NCI-H2171 (cell line): ENCODE results near the gene PCDHB14.
"Not testable (repeated sequence)": the region's sequence is repeated elsewhere in the genome, so short reads cannot be mapped to it uniquely, and the experiment has no call there.

Experiments used
- DNase-seq: peaks from one replicate; lab custom pipeline; 2025; lab: John Stamatoyannopoulos, UW

Gene PCDHB14

DNA sequence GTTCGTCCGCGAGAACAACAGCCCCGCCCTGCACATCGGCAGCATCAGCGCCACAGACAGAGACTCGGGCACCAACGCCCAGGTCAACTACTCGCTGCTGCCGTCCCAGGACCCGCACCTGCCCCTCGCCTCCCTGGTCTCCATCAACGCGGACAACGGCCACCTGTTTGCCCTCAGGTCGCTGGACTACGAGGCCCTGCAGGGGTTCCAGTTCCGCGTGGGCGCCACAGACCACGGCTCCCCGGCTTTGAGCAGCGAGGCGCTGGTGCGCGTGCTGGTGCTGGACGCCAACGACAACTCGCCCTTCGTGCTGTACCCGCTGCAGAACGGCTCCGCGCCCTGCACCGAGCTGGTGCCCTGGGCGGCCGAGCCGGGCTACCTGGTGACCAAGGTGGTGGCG, 12.9 kb upstream of the PCDHB14 start:
- not testable (repeated sequence) for DNase-seq

DNA sequence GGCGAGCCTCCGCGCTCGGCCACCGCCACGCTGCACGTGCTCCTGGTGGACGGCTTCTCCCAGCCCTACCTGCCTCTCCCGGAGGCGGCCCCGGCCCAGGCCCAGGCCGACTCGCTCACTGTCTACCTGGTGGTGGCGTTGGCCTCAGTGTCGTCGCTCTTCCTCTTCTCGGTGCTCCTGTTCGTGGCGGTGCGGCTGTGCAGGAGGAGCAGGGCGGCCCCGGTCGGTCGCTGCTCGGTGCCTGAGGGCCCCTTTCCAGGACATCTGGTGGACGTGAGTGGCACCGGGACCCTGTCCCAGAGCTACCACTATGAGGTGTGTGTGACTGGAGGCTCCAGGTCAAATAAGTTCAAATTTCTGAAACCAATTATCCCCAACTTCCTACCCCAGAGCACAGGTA, 12.3 kb upstream of the PCDHB14 start:
- not testable (repeated sequence) for DNase-seq

DNA sequence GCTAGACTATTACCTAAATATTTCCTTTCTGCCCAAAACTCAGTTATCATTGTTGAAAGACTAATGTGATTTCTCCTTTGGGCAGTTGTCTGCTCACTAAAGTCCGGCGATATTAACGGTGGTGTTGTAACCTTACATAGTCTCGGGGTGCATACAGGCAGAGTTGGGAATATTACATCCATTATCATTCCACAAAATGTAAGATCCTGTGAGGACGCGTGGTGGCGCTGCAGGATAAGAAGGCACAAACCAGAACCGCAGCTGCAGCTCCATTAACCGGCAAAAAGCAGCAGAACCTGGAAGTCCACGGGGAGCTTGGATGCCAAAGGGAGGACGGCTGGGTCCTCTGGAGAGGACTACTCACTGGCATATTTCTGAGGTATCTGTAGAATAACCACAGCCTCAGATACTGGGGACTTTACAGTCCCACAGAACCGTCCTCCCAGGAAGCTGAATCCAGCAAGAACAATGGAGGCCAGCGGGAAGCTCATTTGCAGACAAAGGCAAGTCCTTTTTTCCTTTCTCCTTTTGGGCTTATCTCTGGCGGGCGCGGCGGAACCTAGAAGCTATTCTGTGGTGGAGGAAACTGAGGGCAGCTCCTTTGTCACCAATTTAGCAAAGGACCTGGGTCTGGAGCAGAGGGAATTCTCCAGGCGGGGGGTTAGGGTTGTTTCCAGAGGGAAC, 9.3 kb upstream of the PCDHB14 start, which contains the start of gene PCDHB13:
TSS of gene PCDHB13 (plus strand) at position 264 of the 684 bp plus-strand sequence. CDS start at position 469, 205 bp downstream.
- not testable (repeated sequence) for DNase-seq

DNA sequence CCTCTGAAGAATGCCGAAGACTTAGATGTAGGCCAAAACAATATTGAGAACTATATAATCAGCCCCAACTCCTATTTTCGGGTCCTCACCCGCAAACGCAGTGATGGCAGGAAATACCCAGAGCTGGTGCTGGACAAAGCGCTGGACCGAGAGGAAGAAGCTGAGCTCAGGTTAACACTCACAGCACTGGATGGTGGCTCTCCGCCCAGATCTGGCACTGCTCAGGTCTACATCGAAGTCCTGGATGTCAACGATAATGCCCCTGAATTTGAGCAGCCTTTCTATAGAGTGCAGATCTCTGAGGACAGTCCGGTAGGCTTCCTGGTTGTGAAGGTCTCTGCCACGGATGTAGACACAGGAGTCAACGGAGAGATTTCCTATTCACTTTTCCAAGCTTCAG, 8.6 kb upstream of the PCDHB14 start:
- not testable (repeated sequence) for DNase-seq

- DNase-seq: not testable (repeated sequence)
These were observed 7.6 kb upstream of the PCDHB14 start for GRCh38 chr5:141215504-141215903.

- DNase-seq: not testable (repeated sequence)
These were observed 7.1 kb upstream of the PCDHB14 start for GRCh38 chr5:141216035-141216434.

DNA sequence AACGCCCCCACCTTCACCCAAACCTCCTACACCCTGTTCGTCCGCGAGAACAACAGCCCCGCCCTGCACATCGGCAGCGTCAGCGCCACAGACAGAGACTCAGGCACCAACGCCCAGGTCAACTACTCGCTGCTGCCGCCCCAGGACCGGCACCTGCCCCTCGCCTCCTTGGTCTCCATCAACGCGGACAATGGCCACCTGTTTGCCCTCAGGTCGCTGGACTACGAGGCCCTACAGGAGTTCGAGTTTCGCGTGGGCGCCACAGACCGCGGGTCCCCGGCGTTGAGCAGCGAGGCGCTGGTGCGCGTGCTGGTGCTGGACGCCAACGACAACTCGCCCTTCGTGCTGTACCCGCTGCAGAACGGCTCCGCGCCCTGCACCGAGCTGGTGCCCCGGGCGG, 1.7 kb downstream of the PCDHB14 start:
- DNase-seq: not testable (repeated sequence)

GRCh38 chr5:141225421-141225820, 2.3 kb downstream of the PCDHB14 start:
- DNase-seq: not testable (repeated sequence)

DNA sequence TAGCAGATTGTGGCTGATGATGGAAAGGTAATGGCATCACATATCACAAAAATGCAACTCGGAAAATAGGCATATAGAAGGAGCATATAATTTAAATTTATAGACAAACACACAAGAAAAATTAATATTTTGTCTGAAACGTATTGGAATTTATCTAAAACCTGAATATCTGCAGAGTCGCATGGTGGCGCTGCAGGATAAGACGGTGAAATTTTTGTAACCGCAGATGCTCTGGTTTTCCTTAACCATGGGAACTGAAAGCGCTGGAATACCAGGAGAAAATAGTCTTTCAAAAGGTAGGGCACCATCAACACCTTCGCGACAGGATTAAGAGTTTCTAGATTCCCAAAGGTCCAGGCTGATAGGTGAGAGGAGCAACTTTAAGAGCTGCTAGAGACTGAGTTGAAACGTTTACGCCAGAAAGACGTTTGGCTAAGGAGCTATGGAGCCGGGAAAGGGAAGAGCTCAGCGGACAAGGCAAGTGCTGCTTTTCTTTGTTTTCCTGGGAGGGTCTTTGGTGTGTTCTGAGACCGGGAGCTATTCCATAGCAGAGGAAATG, 11.0 kb downstream of the PCDHB14 start:
- DNase-seq: no peak

DNA sequence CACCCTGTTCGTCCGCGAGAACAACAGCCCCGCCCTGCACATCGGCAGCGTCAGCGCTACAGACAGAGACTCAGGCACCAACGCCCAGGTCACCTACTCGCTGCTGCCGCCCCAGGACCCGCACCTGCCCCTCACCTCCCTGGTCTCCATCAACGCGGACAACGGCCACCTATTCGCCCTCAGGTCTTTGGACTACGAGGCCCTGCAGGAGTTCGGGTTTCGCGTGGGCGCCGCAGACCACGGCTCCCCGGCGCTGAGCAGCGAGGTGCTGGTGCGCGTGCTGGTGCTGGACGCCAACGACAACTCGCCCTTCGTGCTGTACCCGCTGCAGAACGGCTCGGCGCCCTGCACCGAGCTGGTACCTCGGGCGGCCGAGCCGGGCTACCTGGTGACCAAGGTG, 12.8 kb downstream of the PCDHB14 start:
- DNase-seq: not testable (repeated sequence)

GRCh38 chr5:141236516-141237313, 13.6 kb downstream of the PCDHB14 start:
- DNase-seq: no peak

GRCh38 chr5:141241496-141241895, 18.4 kb downstream of the PCDHB14 start:
- no peak for DNase-seq

DNA sequence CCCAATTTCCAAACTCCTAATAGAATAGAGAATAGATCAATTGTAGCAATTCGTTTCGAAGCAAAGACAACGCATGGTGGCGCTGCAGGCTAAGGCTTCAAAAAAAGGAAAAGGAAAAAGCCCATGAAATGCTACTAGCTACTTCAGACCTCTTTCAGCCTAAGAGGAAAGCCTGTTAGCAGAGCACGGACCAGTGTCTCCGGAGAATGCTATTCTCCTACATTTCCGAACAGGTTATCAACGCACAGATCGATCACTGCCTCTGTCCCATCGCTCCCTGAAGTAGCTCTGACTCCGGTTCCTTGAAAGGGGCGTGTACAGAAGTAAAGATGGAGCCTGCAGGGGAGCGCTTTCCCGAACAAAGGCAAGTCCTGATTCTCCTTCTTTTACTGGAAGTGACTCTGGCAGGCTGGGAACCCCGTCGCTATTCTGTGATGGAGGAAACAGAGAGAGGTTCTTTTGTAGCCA, 22.1 kb downstream of the PCDHB14 start, which contains the start of gene PCDHB15:
TSS of gene PCDHB15 (plus strand) at position 146 of the 468 bp plus-strand sequence. CDS start at position 330, 184 bp downstream.
- no peak for DNase-seq

DNA sequence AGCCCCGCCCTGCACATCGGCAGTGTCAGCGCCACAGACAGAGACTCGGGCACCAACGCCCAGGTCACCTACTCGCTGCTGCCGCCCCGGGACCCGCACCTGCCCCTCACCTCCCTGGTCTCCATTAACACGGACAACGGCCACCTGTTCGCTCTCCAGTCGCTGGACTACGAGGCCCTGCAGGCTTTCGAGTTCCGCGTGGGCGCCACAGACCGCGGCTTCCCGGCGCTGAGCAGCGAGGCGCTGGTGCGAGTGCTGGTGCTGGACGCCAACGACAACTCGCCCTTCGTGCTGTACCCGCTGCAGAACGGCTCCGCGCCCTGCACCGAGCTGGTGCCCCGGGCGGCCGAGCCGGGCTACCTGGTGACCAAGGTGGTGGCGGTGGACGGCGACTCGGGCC, 23.8 kb downstream of the PCDHB14 start:
- not testable (repeated sequence) for DNase-seq

DNA sequence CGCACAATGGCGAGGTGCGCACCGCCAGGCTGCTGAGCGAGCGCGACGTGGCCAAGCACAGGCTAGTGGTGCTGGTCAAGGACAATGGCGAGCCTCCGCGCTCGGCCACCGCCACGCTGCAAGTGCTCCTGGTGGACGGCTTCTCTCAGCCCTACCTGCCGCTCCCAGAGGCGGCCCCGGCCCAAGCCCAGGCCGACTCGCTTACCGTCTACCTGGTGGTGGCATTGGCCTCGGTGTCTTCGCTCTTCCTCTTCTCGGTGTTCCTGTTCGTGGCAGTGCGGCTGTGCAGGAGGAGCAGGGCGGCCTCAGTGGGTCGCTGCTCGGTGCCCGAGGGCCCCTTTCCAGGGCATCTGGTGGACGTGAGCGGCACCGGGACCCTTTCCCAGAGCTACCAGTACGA, 24.3 kb downstream of the PCDHB14 start:
- not testable (repeated sequence) for DNase-seq

DNA sequence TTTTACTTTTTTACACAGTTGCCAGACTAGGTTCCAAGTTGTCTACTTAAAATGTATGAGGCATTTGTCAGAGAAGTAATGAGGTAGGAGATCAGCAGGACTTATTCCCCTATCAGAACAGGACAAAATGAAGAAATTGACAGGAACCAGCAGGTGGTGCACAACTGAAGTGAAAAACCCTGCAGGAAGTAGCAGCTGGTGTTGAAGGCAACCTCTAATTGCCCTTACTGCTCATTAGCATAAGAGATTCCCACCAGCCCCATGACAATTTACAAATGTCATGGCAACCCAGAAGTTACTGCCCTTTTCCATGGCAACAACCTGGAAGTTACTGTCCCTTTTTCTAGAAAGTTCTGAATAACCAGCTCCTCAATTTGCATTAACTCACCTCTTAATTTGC, 27.4 kb downstream of the PCDHB14 start:
- DNase-seq: no peak

DNA sequence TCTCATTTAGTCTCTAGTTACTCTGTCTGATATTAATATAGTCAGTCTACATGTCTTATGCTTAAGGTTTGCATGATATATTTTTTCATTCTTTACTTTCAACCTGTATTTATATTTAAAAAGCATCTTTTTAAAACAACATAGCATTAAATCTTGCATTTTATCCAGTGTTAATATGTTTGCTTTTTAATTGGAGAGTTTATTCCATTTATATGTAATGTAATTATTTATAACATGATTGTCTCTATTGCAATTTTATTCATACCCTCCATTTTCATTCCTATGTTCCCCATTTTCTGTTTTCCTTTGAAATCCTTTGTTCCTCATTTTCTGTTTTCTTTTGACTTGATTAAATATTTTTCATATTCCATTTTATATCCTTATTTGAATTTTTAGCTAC, 35.3 kb downstream of the PCDHB14 start:
- no peak for DNase-seq

DNA sequence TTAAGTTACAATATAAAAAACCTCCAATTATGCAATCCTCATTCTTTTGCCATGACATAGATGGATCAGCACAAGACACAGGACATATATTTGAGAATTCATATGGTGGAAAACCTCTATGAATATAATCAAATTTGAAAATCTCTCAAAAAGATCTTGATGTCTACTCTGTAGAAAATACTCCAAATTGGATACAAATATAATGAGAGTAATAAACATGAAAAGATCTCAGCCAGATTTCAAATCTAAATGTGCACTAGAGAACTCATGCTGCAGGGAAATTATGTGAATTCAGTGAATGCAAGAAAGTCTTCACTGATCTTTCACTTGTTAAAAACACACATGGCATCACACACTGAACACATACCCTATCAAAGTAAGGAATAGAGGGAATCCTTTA, 35.8 kb downstream of the PCDHB14 start:
- DNase-seq: no peak

- DNase-seq: no peak
These were observed 37.5 kb downstream of the PCDHB14 start for GRCh38 chr5:141260458-141261237.

- DNase-seq: no peak
These were observed 38.0 kb downstream of the PCDHB14 start for GRCh38 chr5:141261238-141261546.

GRCh38 chr5:141269195-141269594, 46.1 kb downstream of the PCDHB14 start:
- DNase-seq: no peak

- no peak for DNase-seq
These were observed 49.8 kb downstream of the PCDHB14 start for GRCh38 chr5:141272906-141273305.
